Epithelial cell of esophagus (primary cell): ENCODE results near the gene FES.
A peak's percentile ranks its signal among the peaks of the same experiment; 100 is the strongest.
"Not testable (repeated sequence)": the region's sequence is repeated elsewhere in the genome, so short reads cannot be mapped to it uniquely, and the experiment has no call there.

Experiments
- DNase-seq: peaks from one replicate; pipeline ENCODE4 v3.0.0; 2010; ENCODE audit warnings: low read depth
- H3K4me3 ChIP-seq: 2 replicates; pipeline ENCODE4 v1.5.1; 2011; ENCODE audit warnings: mild to moderate bottlenecking, low read length, control low read depth
- TF ChIP-seq, protein P1 (sequence below): IDR thresholded peaks from 2 replicates; pipeline ENCODE4 v1.5.1; 2011; ENCODE audit warnings: low read depth, mild to moderate bottlenecking, low read length, control low read depth, inconsistent platforms; ENCODE audit not compliant: insufficient read depth; ENCODE audit errors: missing control alignments

The FES gene

DNA sequence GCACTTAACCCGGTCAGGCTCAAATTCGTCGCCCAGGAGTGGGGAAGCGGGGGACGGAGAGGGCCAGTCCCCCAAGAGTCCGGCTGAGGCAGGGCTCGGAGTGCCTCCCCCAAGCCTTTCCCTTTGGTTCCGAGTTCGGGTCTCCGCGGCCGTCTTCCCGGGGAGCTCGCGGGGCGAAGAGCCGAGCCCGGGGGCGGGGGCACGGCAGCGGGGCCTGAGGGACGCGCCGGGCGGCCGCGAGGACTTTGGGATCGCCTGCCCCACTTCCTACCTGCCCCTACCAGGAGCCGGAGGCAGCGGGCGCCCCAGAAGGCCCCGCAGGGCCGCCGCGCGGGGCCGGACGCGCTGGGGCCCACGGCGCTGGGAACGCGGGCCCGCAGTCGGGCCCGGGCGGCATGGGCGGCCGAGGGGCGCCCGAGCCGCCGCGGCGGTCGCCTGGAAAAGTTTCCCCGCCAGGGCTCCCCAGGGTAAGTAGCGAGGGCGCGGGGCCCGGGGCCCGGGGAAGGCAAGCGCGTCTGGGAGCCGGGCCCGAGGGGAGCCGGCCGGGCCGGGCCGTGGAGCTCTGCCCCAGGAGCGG lies 13.1 kb upstream of the FES start:
- TF ChIP-seq, protein P1, sequence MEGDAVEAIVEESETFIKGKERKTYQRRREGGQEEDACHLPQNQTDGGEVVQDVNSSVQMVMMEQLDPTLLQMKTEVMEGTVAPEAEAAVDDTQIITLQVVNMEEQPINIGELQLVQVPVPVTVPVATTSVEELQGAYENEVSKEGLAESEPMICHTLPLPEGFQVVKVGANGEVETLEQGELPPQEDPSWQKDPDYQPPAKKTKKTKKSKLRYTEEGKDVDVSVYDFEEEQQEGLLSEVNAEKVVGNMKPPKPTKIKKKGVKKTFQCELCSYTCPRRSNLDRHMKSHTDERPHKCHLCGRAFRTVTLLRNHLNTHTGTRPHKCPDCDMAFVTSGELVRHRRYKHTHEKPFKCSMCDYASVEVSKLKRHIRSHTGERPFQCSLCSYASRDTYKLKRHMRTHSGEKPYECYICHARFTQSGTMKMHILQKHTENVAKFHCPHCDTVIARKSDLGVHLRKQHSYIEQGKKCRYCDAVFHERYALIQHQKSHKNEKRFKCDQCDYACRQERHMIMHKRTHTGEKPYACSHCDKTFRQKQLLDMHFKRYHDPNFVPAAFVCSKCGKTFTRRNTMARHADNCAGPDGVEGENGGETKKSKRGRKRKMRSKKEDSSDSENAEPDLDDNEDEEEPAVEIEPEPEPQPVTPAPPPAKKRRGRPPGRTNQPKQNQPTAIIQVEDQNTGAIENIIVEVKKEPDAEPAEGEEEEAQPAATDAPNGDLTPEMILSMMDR, result no peak
- H3K4me3 ChIP-seq, result peak overlapping the region; percentile 71
- no peak for DNase-seq

DNA sequence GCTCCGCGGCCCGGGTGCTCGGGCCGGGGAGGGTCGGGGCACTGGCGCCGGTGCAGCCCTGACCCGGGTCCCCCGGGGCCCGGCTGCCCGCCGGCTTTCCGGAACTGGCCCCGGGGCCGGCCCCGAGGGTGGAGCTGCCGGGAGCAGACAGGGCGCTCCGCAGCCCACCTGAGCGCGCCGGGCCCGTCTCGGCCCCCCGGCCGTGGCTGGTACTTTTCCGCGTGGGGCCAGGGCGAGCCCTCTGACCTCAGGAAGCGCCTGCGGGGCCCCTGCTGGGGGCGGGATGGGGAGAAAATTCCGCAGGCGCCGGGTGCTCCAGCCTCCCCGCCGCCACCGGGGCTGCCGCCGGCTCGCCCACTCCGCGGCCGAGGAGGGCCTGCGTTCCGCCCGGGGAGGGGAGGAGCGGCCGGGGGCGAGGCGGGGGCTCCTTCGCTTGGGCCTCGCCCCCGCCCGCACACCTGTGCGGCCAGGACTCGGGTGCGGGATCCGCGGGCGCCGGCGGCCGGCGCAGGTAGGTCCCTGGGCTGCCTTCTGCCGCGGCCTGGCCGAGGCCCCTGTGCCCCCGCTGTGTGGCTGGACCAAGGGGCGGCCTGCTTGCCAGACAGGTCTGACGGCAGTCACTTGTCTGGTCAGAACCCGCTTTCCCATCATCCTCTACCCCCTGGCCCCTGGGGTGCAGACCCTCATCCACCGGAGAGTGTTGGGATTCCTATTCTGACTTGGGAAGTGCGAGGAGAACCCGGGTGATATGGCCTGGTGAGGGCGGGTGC lies 12.4 kb upstream of the FES start:
- no peak for DNase-seq
- TF ChIP-seq, protein P1, result no peak
- H3K4me3 ChIP-seq, result peak overlapping the region; percentile 71

DNA sequence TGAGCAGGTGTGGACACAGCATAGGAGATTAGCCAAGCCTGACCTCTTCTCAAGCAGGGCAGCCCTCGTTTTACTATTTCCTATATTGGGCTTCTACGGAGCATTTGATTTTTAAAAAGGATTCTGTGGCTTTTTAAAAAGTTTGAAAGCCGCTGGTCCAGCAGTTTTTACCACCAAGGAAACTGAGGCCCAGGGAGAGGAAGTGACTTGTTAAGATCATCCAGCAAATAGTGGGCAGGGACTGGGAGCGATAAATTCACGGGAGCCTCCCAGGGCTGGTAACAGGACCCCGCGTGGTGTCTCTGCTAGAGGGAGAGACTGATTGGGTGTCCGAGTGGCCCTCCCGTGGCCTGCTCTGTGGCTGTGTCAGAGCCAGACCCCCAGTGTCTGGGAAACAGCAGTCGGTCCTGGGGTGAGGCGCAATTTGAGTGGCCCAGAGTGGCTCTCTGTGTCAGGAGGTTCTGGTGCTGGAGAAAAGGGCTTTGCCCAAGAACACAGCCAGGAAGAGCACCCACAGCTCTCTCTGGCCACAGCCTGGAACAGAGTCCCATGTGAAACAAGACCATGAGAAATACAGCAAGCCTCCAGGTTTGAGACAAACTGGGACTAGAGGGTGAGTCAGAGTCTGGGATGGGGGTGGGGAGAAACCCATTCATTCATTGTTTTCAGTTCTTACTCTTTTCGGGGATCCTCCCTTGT lies 11.7 kb upstream of the FES start:
- TF ChIP-seq, protein P1, result no peak
- H3K4me3 ChIP-seq, result peak overlapping the region; percentile 71
- DNase-seq, result peak; percentile 82

DNA sequence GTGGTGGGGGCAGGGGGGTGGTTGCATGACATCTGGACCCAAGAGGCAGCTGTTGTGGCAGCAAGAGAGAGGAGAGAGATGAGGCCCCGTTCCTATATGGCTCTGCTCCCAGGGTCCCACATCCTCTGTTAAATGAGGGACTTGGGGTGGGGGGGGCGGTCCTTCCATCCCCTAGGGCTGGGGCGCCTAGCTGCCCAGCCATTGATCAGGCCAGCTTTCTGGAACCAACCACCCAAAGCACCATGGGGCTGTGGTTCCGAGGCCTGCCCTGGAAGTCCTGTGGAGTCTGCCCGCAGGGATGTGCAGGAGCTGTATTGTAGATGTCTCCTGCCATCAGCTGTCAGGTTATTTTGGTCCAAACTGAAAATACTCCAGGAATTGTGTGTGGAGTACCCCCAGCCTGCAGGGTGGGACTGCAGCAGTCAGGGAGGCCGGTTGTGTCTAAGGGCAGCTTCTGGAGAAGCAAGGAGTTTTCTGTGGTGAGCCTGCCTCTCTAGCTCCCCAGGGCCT lies 10.8 kb upstream of the FES start:
- TF ChIP-seq, protein P1, result no peak
- peak overlapping the region; percentile 14 for H3K4me3 ChIP-seq
- no peak for DNase-seq

DNA sequence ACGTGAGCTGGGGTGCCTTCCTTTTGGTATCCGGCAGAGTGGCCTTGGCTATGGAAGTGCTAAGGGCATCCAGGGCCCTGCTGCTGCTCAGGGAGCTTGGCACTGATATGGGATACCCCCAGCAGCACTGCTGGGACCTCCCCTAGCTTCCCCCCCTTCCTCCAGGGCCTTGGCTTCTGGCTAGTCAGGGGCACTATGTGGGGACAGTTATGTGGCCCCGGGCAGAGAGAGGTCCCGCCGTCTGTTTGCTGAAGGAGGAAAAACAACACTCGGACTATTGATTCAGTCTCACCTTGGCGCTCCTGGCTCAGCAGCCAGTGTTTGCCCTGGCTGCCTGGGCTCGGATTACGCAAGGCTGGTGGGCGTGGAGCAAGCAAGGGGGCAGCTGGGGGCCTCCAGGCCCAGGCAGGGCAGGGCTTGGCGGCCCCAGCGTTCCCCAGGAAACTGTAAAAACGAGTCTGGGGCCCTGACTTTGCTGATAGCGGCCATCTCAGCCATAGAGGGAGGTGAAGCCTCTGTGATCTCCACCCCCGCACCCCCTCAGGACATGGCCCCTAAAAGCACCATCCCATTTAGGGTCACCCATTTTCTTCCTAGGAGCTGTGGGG lies 10.2 kb upstream of the FES start:
- peak; percentile 32 for DNase-seq
- TF ChIP-seq, protein P1, result no peak
- peak overlapping the region; percentile 14 for H3K4me3 ChIP-seq

DNA sequence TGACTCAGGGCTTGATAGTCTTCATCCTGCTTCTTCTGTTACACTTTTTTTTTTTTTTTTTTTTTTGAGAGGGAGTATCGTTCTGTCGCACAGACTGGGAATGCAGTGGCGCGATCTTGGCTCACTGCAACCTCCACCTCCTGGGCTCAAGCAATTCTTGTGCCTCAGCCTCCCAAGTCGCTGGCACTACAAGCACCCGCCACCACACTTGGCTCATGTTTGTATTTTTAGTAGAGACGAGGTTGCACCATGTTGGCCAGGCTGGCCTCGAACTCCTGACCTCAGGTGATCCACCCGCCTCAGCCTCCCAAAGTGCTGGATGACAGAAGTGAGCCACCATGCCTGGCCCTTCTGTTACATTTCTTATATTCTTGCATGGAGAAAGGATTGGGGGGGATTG lies 9.3 kb upstream of the FES start:
- not testable (repeated sequence) for DNase-seq, H3K4me3 ChIP-seq

DNA sequence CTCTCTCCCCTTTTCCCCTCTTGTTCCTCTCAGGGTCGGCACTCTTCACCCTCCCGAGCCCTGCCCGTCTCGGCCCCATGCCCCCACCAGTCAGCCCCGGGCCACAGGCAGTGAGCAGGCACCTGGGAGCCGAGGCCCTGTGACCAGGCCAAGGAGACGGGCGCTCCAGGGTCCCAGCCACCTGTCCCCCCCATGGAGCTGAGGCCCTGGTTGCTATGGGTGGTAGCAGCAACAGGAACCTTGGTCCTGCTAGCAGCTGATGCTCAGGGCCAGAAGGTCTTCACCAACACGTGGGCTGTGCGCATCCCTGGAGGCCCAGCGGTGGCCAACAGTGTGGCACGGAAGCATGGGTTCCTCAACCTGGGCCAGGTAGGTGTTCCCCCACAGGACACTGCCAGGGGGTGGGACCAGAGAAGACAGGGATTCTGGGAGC lies 8.7 kb upstream of the FES start:
- TF ChIP-seq, protein P1, result no peak
- DNase-seq, result no peak
- H3K4me3 ChIP-seq, result no peak overlapping the region
